Endometrial microvascular endothelial cells (primary cell): Measurements from ENCODE around the gene GRAMD1B. TPM values are rescaled to one million over a fixed set of nuclear protein-coding genes. Genes with fewer than 3 reads are reported as not detected.
"Not testable (repeated sequence)": the region's sequence is repeated elsewhere in the genome, so short reads cannot be mapped to it uniquely, and the experiment has no call there.

Experiments
- in situ Hi-C: cut with HindIII; loops from 2 replicates; pipeline ENCODE4 v1.10.0; 2017; ENCODE audit warnings: low sequenced_read_pairs, low pct_unique_long_range_greater_than_20kb; ENCODE audit errors: inconsistent ontology term
- total RNA-seq: library from RNA; depleted of rRNA; stranded (reverse); fragments of >200 nt; gene quantifications from one replicate; pipeline ENCODE4 v1.2.3, GENCODE V29; 2015; ENCODE audit errors: inconsistent ontology term

The GRAMD1B gene
- total RNA-seq, 1 donor from 2014 or later, result 61.4 TPM

DNA sequence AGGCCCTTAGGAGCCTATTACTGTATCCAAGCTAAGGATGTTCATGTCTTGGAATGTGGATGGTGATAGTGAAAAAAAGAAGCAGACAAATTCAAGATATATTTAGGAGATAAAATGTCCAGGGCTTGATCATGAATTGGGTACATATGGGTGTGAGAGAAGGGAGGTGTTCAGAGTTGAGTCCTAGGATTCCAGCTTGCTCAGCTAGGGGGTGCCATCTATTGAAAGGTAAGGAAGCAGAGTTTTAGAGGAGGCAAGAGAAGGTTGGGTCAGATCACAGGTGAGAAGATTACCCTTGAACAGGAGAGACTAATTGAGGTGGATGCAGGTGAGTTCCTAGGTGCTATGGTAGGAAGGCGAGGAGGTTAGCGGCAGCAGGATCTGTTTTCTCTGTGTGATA is 60.5 kb downstream of the GRAMD1B start:
- in situ Hi-C loops, result no loop called here

DNA sequence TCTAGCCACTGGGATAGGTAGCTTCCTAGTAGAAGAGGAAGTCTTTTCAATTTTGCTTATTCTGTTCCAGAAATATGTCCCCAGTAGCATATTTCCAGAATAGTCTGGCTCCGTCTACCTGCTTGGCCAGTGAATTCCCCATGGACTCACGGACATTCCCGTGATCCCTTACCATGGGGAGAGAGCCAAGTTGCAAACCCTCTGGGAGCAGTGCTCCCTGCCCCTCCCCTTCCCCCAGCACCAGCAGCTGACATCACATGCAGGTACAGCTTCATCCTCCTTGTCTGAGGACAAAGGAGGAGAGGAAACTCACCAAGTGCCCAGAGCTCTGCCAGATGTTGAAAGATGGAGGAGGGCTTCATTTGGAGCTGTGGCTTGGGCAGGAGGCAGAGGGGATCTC is 61.2 kb downstream of the GRAMD1B start:
- in situ Hi-C loops, result no loop called here

DNA sequence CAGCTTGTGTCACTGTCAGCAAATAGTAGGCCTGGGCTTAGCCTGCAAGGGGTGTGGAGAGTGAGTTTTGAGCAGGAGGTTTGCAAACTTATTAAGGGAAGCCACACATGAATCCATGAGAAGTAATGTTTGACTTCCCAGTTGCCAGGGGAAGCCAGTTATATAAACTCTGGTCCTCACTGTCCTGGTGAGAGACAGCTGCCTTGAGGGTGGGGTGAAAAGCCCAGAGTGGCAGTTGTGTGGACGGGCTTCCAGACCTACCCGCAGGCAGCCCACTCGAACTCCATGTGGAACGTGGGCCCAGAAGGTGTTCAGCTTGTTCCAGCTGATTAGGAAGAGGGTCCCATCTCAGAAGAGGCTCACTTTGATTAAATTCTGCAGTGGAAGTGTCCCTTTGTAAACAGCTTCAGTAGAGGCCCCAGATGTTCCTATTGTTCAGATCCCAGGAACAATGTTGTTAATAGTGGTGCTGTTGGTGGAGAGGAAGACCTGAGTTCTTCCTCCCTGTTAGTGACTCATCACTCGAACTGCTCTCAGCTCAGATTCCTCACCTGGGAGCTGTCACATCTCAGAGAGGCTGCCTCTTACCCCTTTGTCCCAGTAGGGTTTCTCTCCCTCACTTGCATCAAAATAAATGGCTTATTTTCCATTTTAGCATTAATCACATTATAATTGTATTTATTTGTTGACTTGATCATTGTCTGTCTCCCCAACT is 63.4 kb downstream of the GRAMD1B start:
- in situ Hi-C loops, result no loop called here

DNA sequence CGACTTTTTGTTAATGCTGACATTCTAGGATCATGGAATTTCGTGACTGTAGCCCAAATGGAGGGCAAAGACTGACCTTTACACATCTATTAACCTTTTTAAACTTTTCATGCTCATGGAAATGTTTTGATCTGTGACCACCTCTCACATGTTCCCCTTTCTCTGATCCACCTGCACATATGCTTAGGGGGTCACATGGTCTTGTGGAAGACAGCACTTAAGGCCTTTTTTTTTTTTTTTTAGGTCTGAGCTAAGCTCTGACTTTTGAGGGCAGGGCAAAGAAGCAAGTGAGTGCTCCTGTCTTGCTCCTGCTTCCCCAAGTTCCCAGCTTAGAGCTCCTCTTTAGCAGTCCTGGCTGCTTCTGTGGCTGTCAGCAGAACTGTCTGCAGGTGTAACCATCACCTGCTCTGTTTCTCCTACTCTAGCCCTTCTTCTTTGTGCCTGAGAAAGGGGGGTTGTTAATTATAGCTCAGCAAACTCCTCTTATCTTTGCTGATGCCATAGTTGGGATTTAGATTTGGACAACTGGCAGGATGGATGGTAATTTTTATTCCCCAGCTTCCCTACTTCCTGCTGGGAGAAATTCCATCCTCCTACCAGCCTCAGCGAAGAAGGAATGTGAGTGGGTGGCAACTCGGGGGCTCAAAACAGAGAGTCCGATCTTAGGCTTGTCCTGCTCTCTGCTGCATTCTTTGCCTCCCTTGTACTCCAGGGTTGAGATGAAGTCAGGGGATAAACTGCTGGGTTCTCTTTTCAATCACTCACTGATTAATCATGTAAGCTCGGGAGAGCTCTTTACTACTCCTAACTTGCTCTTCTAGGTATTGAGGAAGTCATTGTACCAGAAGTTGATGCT is 64.4 kb downstream of the GRAMD1B start:
- in situ Hi-C loops, result no loop called here

DNA sequence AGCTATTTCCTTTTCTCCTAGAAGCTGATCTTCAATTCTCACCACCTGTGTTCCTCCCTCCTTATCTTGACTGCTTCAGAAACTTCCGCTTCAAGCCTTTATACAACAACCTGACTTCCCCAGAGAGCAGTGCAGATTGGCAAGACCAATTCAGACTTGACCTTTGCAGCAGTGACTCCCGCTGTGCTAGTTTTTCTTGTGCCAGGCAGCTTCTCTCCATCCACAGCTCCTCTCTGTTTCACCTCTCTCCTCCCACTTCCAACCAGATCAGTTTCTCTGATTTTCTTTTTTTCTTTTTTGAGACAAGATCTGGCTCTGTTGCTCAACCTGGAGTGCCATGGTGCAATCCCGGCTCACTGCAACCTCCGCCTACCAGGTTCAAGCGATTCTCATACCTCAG is 74.3 kb downstream of the GRAMD1B start:
- in situ Hi-C loops, result no loop called here

DNA sequence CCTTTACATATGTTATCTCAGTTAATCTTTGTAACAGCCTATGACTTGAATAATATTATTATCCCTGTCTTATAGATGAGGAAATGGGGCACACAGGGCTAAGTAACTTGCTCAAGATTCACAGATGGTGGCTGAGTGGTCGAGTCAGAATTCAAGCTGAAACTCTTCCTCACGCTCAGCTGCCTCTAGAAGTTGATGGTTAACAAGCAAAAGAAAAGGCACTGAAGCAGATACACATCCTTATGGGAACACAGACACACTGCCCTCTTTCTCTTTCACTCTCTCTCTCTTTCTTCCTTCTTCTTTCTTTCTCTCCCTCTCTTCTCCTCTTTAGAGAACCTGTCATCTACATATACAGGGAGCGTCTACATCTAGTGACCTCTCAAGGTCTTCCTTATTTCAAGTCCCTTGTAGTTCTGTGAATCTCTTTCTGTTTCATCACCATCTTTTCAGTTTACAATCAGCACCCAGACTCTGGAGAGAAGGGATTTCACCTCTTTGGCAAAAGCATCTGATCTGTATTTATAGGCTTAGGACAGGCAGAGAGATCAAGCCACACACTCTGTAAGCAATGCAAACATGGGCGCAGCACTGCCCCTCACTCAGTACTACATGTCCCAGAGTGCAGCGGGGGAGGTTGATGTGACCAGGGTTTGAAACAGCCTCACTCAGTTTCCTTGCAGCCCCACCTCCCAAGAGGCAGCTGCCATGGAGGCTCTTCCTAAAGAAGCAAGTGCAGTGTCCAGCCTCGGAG is 75.7 kb downstream of the GRAMD1B start:
- in situ Hi-C loops, result no loop called here

DNA sequence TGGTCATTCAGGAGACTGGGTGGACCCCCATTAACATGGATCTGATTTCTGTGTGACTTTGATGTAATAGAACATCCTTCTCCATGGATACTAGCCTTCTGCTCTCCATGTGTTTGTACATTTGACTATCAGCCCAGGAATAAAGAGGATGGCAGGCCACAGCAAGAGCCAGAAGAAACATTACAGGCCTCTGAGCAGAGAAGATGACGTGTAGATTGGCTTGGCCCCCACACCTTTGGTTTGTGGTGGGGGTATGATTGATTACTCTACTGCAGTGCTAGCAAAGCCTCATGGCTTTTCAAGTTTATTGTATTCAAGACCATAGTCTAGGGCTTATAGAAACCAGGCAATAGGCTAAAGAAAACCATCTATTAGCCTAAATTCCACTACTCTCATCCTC is 77.0 kb downstream of the GRAMD1B start:
- in situ Hi-C loops, result no loop called here

DNA sequence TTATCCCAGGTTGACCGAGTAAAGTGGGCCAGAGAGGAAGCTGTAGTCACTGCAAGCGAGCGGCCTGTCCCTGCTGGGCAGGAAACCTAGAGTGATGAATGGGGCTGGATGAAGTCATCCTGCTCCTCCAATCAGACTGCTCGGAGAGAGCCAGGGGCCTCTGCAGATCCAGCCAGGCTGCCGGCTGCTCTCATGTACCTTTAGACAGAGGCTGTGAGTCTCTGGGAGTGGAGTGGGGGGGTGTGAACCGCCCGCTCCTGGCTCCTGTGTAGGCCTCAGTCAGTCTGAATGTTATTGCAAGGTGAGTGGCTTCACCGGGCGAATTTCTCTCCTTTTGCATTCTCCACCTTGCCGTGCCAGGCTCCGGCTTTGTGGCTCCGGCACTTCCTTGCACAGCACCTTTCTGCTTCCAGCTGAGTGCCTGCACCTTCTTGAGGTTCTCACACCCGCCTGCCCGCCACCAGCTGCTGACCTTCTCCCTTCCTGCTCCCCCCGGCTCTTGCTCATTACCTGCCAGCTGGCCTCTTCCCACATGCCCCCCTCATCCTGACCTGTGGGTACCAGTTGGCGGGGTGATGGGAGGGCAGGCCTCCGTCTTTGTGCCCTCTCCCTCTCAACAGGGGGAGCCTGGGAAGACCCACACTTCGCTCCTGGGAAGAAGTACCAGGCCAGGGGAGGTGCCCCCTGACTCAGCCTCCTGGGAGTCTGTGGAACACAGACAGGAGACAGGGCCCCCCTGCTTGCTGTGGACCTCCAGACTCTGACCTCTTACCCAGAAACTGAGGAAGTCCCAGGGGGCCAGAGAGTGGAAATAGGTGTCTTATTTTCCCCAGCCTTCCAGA is 79.9 kb downstream of the GRAMD1B start:
- in situ Hi-C loops, result no loop called here

DNA sequence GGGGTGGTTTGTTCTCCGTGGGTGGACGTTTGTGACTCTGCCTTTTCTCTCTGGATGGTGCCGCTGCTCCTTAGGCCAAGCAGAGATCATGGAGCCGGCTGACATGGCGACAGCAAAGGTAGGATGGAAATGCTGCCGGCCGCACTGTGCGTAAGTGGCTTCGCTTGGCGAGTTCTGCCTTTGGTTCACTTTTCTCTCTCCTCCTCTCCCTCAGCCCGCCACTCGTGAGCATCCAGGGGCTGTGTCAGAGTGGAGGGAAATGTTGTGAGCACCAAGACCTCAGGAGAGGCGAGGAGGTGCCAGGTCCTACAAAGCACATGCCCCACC is 80.5 kb downstream of the GRAMD1B start:
- in situ Hi-C loops, result no loop called here

DNA sequence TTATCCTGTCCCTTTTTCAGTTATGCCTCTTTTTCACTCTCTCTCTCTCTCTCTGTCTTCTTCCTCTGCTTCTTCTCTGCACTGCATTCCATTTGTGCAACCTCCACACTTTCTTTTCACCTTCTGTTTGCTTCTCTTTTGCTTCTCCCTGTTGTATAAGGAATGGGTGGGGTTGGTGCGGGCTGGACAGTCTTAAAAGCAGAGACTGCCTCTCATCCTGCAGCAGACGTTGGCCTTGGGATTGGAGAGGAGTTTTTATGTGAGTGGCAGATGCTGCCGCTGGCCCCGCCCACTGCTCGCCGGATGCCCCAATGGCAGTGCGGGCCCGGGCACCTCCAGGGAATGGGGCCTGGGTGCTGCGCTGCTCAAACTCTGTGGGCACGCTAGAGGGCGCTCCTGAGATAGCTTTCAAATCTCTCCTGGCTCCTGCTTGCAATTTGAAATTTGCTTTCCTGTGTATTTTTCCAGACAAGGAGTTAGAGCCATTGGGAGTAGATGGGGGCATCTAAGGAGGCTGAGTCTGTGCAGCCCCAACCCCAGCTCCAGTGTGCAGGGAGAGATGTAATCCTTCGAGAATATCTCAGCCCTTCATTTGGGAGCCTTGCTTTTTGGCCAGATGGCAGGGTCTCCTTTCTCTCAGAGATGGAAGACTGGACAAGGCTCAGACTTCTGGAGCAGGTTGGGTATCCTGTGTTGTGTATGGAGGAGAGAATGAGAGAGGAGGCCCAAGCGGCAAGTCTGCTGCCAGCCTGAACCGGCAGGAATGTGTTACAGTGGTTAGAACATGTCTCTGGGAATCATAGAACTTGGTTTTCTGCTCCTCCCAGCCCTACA is 81.2 kb downstream of the GRAMD1B start:
- in situ Hi-C loops, result no loop called here

DNA sequence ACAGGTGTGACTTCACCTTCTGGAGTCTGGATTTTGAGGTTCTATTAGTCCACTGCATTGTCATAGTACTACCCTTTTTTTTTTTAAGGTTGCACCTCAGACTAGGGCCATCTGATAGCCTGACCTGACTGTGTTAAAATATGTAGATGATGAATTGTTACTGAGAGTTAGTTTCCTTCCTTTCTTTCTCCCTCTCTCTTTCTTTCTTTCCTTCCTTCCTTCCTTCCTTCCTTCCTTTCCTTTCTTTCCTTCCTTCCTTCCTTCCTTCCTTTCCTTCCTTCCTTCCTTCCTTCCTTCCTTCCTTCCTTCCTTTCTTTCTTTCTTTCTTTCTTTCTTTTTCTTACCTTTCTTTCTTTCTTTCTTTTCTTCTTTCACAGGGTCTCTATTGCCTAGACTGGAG is 83.2 kb downstream of the GRAMD1B start:
- in situ Hi-C loops, result not testable (repeated sequence)

DNA sequence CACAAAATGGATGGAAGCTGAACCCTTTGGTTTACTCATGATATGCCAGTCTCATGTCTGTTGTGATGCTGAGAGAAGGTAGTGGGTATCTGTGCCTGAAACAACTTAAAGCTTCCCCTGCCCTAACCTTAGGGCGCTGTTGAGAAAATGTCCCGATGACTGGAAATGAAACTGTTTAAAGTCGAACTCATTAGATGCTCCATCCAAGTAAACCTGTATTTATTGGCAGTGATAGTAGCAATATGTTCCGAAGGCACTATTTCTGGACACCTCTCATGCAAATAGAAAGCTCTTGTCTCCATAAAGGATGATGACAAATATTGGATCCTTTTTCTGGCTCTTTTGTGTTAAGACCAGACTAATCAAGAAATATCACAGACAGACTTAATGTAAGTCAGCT is 86.2 kb downstream of the GRAMD1B start:
- in situ Hi-C loops, result no loop called here

DNA sequence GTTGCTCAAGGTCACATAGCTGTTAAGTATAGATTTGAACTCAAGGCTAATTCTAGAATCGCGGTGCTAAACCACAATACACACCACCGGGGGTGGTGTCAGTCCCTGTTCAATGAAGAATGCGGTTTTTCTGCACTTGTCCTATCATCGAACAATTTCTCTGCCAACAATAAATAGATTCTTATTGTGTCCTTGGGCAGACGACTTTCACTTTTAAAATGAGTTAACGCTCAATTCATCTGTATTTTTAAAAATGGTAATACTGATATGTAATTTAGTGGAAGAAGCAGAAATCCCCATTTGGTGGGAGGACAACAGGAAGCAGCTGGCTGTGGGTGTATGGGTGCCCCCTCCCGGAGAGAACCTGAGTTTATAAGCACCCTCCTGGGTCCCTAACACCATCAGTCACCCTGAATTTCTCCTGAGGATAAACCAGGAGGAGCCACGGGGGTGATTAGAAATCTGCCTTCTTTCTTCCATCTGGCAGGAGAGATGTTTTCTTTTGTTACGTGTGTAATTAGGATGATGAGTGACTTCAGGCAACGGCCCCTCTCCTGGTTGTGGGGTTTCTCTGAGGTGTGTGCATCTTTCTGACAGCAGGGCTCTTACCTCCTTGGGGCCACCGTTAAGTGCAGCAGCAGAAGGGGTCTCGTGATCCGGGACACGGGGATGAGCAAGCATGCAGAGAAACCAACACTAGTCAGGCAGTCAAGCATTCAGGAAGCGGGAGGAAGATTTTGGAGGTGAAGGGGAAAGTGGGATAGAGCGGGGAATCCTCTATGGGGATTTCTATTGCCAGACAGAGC is 87.7 kb downstream of the GRAMD1B start:
- in situ Hi-C loops, result no loop called here

DNA sequence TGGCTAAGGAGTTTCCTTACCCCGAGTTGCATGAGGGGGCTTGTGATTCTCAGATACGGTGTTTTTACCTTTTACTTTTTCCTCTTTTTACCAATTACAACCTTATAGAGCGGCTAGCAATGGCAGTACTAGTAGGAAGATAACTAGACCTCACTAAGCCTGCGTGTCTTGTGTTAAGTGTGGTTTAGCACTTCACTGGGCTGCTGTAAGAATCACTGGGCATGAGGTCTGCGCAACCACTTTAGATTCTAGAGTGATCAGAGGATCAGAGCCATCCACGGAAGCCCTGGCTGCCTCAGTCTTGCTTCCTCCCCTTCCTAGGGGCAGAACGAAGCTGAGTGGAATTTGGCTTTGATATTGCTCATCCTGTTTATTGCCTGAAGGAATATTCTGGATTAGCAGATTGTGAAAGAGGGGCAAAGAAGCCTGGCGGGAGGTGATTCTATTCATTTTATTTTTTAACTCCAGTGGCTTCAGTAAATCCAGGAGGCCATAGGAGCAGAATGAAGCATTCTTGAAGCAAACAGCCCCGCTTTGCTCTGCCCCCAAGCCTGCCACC is 88.5 kb downstream of the GRAMD1B start:
- in situ Hi-C loops, result no loop called here

DNA sequence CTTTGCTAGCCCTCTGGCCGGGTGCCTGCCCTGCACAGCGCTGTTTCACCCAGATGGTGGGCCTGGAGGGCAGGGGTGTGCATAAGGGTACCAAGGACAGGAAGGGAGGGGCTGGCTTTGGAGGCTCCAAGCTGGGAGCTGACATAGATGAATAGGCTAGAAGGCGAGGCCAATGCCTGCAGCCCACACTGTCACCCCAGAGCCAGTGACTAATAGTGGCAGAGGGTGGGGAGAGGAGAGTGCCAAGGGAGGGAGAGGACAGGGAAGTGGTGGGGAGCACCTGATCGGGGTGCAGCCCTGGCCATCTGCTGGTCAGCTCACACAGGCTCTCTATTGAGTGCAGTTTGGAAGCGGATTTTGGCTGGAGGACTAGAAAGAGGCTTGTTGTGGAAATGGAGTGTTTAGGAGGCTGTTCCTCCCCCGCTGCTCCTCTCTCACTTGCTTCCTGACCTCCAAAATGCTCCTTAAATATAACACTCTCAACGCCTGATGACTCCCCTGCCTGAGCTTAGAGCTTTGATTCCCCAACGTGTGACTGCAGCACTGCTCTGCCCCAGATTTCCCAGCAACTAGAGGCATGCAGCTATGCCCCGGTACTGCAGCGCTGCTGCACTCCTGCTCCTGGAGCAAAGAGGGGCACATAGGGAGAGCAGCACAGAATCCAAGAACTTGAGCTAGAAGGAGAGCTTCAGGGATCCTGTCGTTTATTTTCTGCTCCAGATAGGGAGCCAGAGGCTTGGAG is 89.2 kb downstream of the GRAMD1B start:
- in situ Hi-C loops, result no loop called here

DNA sequence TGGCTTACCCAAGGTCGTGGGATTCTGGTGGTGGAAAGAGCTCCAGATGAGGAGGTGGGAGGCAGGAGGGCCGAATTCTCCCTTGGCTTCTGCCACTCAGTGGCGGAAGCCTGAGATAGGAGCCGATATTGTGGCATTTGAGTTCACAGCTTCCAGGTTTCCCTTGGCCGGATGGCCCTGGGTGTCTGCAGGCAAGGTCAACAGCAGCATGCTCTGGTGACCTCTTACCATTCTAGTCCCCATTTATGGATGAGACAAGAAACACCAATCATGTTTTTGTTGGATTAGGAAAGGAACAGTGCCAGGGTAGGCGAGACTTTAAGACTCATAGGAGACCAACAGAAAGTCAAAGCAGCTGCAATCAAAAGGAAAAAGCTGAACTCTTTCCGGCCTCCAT is 89.7 kb downstream of the GRAMD1B start:
- in situ Hi-C loops, result no loop called here

DNA sequence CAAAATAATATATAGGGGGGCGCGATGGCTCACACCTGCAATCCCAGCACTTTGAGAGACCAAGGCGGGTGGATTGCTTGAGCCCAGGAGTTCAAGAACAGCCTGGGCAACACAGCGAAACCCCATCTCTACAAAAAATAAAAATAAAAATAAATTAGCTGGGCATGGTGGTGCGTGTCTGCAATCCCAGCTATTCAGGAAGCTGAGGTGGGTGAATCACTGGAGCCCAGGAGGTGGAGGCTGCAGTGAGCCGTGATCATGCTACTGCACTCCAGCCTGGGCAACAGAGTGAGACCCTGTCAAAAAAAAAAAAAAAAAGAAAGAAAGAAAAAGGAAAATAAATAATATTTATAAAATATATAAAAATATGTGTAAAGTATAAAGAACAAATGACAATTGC is 90.4 kb downstream of the GRAMD1B start:
- in situ Hi-C loops, result not testable (repeated sequence)
